VCaP (cell line): Measurements from ENCODE around the gene C10orf67.
"Not testable (repeated sequence)": the region's sequence is repeated elsewhere in the genome, so short reads cannot be mapped to it uniquely, and the experiment has no call there.

ENCODE experiments used
- H3K27ac ChIP-seq: fragments of 450-650 bp; 2 replicates; pipeline ENCODE4 v1.5.1; 2017
- TF ChIP-seq, protein P1 (sequence below): fragments of 450-650 bp; conservative IDR thresholded peaks from 2 replicates; pipeline ENCODE4 v1.5.1; 2017; ENCODE audit warnings: mild to moderate bottlenecking, moderate library complexity

C10orf67 gene

DNA sequence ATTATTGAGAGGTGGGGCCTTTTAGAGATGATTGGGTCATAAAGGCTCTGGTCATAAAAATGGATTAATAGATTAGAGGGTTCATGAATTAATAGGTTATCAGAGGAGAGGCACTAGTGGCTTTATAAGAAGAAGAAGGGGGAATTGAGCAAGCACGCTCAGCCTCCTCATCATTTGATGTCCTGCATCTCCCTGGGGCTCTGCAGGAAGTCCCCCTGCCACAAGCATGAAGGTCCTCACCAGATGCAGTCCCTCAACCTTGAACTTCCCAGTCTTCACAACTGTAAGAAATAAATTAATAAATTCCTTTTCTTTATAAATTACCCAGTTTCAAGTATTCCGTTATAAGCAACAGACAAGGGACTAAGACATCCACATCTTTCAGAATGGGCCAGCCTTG, 17.1 kb upstream of the C10orf67 start:
- H3K27ac ChIP-seq: no peak overlapping the region
- TF ChIP-seq, protein P1, sequence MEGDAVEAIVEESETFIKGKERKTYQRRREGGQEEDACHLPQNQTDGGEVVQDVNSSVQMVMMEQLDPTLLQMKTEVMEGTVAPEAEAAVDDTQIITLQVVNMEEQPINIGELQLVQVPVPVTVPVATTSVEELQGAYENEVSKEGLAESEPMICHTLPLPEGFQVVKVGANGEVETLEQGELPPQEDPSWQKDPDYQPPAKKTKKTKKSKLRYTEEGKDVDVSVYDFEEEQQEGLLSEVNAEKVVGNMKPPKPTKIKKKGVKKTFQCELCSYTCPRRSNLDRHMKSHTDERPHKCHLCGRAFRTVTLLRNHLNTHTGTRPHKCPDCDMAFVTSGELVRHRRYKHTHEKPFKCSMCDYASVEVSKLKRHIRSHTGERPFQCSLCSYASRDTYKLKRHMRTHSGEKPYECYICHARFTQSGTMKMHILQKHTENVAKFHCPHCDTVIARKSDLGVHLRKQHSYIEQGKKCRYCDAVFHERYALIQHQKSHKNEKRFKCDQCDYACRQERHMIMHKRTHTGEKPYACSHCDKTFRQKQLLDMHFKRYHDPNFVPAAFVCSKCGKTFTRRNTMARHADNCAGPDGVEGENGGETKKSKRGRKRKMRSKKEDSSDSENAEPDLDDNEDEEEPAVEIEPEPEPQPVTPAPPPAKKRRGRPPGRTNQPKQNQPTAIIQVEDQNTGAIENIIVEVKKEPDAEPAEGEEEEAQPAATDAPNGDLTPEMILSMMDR: no peak

DNA sequence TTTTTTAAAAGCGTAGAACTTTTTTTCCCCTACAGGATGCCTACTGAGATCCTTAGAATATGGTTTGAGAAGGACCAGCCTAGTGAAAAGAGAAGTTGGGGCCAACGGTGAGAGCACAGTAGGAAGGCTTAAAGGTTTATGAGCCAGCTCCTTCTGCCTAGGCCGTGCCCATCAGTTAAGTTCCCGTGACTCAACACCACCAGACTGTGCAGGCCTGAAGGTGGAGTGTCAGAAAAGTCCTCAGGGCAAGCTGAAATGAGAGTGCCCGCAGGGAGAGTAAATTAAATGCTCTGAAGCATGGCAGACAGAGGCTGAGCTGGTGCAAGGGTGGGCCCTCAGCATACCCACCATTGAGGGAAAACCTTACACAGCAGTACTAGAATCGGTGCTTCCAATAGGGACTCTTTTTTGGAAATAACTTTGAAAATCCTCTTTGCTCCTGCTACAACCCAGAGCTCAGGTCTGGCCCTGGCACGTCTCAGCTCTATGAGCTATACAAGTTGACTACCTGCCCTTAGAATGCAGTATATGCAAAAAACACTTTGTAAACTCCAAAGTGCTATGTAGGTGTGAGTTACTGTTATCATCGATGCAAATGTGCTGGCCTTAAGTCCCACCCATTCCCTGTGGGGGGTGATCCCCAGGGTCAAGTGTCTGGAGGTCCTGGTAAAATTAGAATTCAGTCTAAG, 15.2 kb upstream of the C10orf67 start:
- TF ChIP-seq, protein P1: no peak
- no peak overlapping the region for H3K27ac ChIP-seq

GRCh38 chr10:23358357-23358756, 13.8 kb upstream of the C10orf67 start:
- H3K27ac ChIP-seq: no peak overlapping the region
- TF ChIP-seq, protein P1: no peak

DNA sequence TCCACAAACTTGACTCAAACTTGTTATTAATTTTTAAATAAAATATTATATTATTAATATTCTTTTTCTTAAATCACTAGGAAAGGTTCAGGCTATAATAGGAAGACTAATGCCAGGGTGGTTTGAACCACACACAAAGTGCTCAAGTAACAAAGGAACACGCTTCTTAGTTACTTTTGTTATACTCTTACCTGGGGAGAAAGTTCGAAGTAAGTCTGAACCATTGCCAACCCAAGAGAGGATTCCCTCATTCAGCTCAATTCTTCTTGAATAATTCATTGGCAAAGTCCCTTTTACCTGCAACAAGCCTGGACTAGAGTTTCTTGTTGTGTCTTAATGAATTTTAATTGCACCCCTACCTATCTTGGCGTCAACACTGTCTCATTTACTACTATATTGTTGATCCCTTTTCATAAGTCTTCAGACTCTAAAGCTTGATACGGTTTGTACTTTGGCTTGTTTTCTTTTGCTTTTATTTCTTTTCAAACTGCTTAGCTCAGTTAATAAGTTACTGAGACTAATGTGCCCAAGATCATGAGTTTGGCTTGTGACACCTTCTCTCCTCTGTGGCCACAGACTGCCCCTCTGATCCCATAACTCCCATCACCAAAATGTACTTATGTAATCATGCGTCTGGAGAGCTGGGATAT, 10.2 kb upstream of the C10orf67 start:
- no peak overlapping the region for H3K27ac ChIP-seq
- TF ChIP-seq, protein P1: no peak

- TF ChIP-seq, protein P1: no peak
- H3K27ac ChIP-seq: no peak overlapping the region
Measured at GRCh38 chr10:23351926-23352519, 7.4 kb upstream of the C10orf67 start.

DNA sequence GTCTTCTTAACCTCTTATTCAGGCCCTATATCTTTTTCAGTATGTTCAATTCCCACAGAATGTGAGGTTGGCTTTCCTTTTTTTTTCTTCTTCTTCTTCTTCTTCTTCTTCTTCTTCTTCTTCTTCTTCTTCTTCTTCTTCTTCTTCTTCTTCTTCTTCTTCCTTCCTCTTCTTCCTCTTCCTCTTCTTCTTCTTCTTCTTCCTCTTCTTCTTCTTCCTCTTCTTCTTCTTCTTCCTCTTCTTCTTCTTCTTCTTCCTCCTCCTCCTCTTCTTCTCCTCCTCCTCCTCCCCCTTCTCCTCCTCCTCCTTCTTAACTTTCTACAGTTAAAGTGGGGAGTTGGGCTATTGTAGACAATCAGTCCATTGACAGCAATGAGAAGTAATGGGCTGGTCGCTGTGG, 6.1 kb upstream of the C10orf67 start:
- not testable (repeated sequence) for H3K27ac ChIP-seq

GRCh38 chr10:23345861-23346260, 1.3 kb upstream of the C10orf67 start:
- TF ChIP-seq, protein P1: no peak
- H3K27ac ChIP-seq: no peak overlapping the region
